DOHH2 (cell line): ENCODE data around the gene CNPY4.

Experiments
- EZH2phosphoT487 ChIP-seq: fragments of 200-600 bp; sonication (generic); IDR thresholded peaks from 2 replicates; pipeline ENCODE4 v1.6.1; 2017; ENCODE audit warnings: borderline replicate concordance, mild to moderate bottlenecking, antibody characterized with exemption, low read length, moderate library complexity, mixed read lengths
- TF ChIP-seq, protein P1 (sequence below): fragments of 200-600 bp; sonication (generic); IDR thresholded peaks from one replicate; pipeline ENCODE4 v1.5.1; 2014; ENCODE audit warnings: antibody characterized with exemption, mild to moderate bottlenecking, low read depth, low read length; ENCODE audit not compliant: poor library complexity, severe bottlenecking

- TF ChIP-seq, protein P1, sequence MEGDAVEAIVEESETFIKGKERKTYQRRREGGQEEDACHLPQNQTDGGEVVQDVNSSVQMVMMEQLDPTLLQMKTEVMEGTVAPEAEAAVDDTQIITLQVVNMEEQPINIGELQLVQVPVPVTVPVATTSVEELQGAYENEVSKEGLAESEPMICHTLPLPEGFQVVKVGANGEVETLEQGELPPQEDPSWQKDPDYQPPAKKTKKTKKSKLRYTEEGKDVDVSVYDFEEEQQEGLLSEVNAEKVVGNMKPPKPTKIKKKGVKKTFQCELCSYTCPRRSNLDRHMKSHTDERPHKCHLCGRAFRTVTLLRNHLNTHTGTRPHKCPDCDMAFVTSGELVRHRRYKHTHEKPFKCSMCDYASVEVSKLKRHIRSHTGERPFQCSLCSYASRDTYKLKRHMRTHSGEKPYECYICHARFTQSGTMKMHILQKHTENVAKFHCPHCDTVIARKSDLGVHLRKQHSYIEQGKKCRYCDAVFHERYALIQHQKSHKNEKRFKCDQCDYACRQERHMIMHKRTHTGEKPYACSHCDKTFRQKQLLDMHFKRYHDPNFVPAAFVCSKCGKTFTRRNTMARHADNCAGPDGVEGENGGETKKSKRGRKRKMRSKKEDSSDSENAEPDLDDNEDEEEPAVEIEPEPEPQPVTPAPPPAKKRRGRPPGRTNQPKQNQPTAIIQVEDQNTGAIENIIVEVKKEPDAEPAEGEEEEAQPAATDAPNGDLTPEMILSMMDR, result no peak
- TF ChIP-seq EZH2phosphoT487, result no peak
Measured at GRCh38 chr7:100088621-100089457, 30.6 kb upstream of the CNPY4 start, which contains the start of gene COPS6.
